Tibial nerve (tissue), 3 donors: ENCODE data around the gene TRIM56.
"Not testable (repeated sequence)": the region's sequence is repeated elsewhere in the genome, so short reads cannot be mapped to it uniquely, and the experiment has no call there.

Experiments used
- POLR2A ChIP-seq, 2 donors: fragments of 450-650 bp; IDR thresholded peaks; one replicate each; pipeline ENCODE4 v1.6.1; 2017; ENCODE audit warnings: antibody characterized with exemption in 2 of 2, mild to moderate bottlenecking in 2 of 2, moderate library complexity in 2 of 2
- TF ChIP-seq, protein P1 (sequence below), 5 experiments: fragments of 200-600 bp in 3 of 5; fragments of 450-650 bp in 2 of 5; sonication (generic) in 3 of 5; IDR thresholded peaks; one replicate each; pipeline ENCODE4 v1.5.1; 2016 to 2019; ENCODE audit warnings: antibody characterized with exemption in 5 of 5, mild to moderate bottlenecking in 3 of 5, moderate library complexity in 2 of 5

DNA sequence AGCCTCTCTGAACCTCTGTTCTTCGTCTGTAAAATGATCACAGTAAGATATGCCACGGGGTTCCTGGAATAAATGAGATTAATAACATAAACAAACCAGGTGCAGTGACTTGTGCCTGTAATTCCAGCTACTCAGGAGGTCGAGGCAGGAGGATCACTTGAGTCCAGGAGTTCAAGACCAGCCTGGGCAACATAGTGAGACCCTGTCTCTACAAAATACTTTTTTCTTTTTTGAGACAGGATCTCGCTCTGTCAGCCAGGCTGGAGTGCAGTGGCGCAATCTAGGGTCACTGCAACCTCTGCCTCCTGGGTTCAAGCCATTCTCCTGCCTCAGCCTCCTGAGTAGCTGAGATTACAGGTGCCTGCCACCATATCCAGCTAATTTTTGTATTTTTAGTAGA, 20.0 kb downstream of the TRIM56 start:
- TF ChIP-seq POLR2A (IDR thresholded peaks at IDR 0.05), result not testable (repeated sequence)
- TF ChIP-seq, protein P1, sequence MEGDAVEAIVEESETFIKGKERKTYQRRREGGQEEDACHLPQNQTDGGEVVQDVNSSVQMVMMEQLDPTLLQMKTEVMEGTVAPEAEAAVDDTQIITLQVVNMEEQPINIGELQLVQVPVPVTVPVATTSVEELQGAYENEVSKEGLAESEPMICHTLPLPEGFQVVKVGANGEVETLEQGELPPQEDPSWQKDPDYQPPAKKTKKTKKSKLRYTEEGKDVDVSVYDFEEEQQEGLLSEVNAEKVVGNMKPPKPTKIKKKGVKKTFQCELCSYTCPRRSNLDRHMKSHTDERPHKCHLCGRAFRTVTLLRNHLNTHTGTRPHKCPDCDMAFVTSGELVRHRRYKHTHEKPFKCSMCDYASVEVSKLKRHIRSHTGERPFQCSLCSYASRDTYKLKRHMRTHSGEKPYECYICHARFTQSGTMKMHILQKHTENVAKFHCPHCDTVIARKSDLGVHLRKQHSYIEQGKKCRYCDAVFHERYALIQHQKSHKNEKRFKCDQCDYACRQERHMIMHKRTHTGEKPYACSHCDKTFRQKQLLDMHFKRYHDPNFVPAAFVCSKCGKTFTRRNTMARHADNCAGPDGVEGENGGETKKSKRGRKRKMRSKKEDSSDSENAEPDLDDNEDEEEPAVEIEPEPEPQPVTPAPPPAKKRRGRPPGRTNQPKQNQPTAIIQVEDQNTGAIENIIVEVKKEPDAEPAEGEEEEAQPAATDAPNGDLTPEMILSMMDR (IDR thresholded peaks at IDR 0.05), result not testable (repeated sequence)
